SK-N-MC (cell line): ENCODE data around the gene WAC.
"Not testable (repeated sequence)": the region's sequence is repeated elsewhere in the genome, so short reads cannot be mapped to it uniquely, and the experiment has no call there.

Experiments used
- EZH2 ChIP-seq: fragments of 200-600 bp; sonication (generic); IDR thresholded peaks from one replicate; pipeline ENCODE4 v1.6.1; 2017; ENCODE audit warnings: antibody characterized with exemption
- FOXP2 ChIP-seq: optimal IDR thresholded peaks from 2 replicates; pipeline ENCODE3; 2011; ENCODE audit warnings: mild to moderate bottlenecking, moderate library complexity; ENCODE audit not compliant: insufficient read depth; ENCODE audit errors: extremely low read length, control extremely low read depth
- POLR2AphosphoS5 ChIP-seq: IDR thresholded peaks from 2 replicates; pipeline ENCODE4 v1.6.1; 2012; ENCODE audit warnings: mild to moderate bottlenecking, low read depth, low read length, borderline replicate concordance

GRCh38 chr10:28658824-28659223 lies 125.9 kb downstream of the WAC start:
- TF ChIP-seq POLR2AphosphoS5, EZH2, FOXP2: not testable (repeated sequence)
